MM.1S (cell line): ENCODE data around the gene KCND3.
"Not testable (repeated sequence)": the region's sequence is repeated elsewhere in the genome, so short reads cannot be mapped to it uniquely, and the experiment has no call there.

Experiments
- DNase-seq: peaks from one replicate; pipeline ENCODE4 v3.0.0-alpha.2; 2015
- H2AFZ ChIP-seq: fragments of 300-600 bp; sonication (generic); 2 replicates; pipeline ENCODE4 v1.6.0; 2016; ENCODE audit warnings: antibody characterized with exemption, low read length
- H3F3A ChIP-seq: fragments of 300-600 bp; sonication (generic); 2 replicates; pipeline ENCODE4 v1.6.1; 2016; ENCODE audit warnings: mild to moderate bottlenecking, antibody characterized with exemption, low read length, moderate library complexity, mixed read lengths; ENCODE audit not compliant: insufficient read depth
- H3K27ac ChIP-seq: fragments of 300-600 bp; sonication (generic); 2 replicates; pipeline ENCODE4 v1.5.1; 2016; ENCODE audit warnings: mild to moderate bottlenecking, low read length
- H3K27me3 ChIP-seq: fragments of 300-600 bp; sonication (generic); replicated peaks from 2 replicates; pipeline ENCODE4 v1.6.0; 2016; ENCODE audit warnings: low read length; ENCODE audit not compliant: insufficient read depth
- H3K36me3 ChIP-seq: fragments of 300-600 bp; sonication (generic); replicated peaks from 2 replicates; pipeline ENCODE4 v1.6.1; 2016; ENCODE audit warnings: mild to moderate bottlenecking, low read length, mixed read lengths; ENCODE audit not compliant: insufficient read depth
- H3K4me1 ChIP-seq: fragments of 300-600 bp; sonication (generic); 2 replicates; pipeline ENCODE4 v1.6.1; 2016; ENCODE audit warnings: low read length, mixed read lengths
- H3K4me2 ChIP-seq: fragments of 300-600 bp; sonication (generic); 2 replicates; pipeline ENCODE4 v1.6.0; 2016; ENCODE audit warnings: low read depth, low read length
- H3K4me3 ChIP-seq: fragments of 300-600 bp; sonication (generic); 2 replicates; pipeline ENCODE4 v1.5.1; 2016; ENCODE audit warnings: low read length, mixed read lengths
- H3K79me2 ChIP-seq: fragments of 300-600 bp; sonication (generic); 2 replicates; pipeline ENCODE4 v1.6.1; 2016; ENCODE audit warnings: mixed run types, low read length, mixed read lengths
- H3K9ac ChIP-seq: fragments of 300-600 bp; sonication (generic); 2 replicates; pipeline ENCODE4 v1.6.1; 2016; ENCODE audit warnings: low read length, mixed read lengths
- H3K9me2 ChIP-seq: fragments of 300-600 bp; sonication (generic); replicated peaks from 2 replicates; pipeline ENCODE4 v1.6.1; 2016; ENCODE audit warnings: mild to moderate bottlenecking, low read length, mixed read lengths; ENCODE audit not compliant: insufficient read depth
- H3K9me3 ChIP-seq: fragments of 300-600 bp; sonication (generic); replicated peaks from 2 replicates; pipeline ENCODE4 v1.6.1; 2016; ENCODE audit warnings: mild to moderate bottlenecking, low read length, mixed read lengths; ENCODE audit not compliant: insufficient read depth
- H4K20me1 ChIP-seq: fragments of 300-600 bp; sonication (generic); 2 replicates; pipeline ENCODE4 v1.6.1; 2016; ENCODE audit warnings: mild to moderate bottlenecking, low read length, moderate library complexity, mixed read lengths; ENCODE audit not compliant: insufficient read depth
- EZH2 ChIP-seq: fragments of 300-600 bp; sonication (generic); optimal IDR thresholded peaks from 2 replicates; pipeline ENCODE3; 2017; ENCODE audit warnings: low read depth, mild to moderate bottlenecking, antibody characterized with exemption, low read length, mixed read lengths
- EZH2phosphoT487 ChIP-seq: fragments of 300-600 bp; sonication (generic); IDR thresholded peaks from 2 replicates; pipeline ENCODE4 v1.6.1; 2018; ENCODE audit warnings: antibody characterized with exemption, low read length
- TF ChIP-seq, protein P1 (sequence below): fragments of 300-600 bp; sonication (generic); IDR thresholded peaks from 2 replicates; pipeline ENCODE4 v1.5.1; 2016; ENCODE audit warnings: antibody characterized with exemption, low read length, mixed read lengths

KCND3 gene

DNA sequence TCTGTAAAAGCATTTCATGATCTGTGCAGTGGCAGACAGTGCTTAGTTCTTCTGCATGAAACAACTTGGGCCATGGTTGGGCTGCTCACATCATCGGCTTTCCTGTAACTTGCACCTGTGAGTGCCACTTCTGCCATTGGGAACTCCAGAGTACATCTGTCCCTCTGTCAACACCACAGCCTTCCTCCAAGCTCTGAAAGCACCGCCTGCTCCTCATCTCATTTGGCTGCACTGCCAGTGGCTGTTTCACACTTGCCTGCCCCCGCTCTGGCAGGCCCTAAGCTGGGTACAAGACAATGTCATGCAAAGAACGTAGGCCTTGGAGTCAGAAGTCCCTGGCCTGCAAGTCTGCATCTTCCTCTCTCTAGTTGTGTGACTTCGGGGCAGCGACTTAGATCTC, 187.4 kb downstream of the KCND3 start:
- TF ChIP-seq, protein P1, sequence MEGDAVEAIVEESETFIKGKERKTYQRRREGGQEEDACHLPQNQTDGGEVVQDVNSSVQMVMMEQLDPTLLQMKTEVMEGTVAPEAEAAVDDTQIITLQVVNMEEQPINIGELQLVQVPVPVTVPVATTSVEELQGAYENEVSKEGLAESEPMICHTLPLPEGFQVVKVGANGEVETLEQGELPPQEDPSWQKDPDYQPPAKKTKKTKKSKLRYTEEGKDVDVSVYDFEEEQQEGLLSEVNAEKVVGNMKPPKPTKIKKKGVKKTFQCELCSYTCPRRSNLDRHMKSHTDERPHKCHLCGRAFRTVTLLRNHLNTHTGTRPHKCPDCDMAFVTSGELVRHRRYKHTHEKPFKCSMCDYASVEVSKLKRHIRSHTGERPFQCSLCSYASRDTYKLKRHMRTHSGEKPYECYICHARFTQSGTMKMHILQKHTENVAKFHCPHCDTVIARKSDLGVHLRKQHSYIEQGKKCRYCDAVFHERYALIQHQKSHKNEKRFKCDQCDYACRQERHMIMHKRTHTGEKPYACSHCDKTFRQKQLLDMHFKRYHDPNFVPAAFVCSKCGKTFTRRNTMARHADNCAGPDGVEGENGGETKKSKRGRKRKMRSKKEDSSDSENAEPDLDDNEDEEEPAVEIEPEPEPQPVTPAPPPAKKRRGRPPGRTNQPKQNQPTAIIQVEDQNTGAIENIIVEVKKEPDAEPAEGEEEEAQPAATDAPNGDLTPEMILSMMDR = no peak
- TF ChIP-seq EZH2phosphoT487 = no peak
- no peak for TF ChIP-seq EZH2
- H3K27ac ChIP-seq = no peak overlapping the region

DNA sequence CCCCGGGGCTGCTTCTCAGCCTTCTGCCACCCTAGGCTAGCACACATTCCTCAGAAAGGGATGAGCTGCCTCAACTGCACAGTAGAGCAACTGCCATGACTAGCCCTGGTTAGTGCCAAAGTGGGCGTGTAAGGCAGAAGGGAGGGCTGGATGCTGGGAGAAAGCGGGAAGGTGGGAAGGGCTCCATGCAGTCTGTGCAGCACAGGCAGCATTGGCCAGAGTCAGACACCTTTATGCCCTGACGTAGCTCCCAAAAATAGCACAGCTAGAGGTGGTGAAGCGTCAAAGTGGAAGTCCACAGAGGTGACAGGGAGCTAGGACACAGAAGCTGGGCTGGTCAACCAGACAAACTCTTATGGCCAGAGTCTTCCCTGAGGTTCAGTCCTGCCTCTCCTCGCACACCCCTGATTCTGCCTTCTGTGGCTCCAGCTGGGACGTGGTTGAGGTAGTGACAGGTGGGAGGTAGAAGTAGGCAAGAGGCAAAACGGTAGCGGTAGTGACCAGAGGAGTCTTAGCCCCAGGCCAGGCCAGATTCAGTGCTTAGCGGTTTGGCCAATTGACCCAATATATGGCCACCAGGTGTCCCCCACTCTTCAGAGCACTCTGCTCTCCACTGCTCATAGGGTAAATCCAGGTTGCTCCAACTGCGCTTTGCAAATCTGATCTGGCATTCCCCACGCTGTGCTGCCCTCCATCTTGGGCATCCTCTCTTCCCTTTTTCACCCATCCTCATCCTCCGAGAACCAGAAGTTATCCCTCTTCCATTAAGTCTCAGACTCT, 188.2 kb downstream of the KCND3 start:
- H3K79me2 ChIP-seq = no peaks in the 10 kb centered on the region
- H3K4me1 ChIP-seq = no peaks in the 10 kb centered on the region
- no peak overlapping the region for H3K4me3 ChIP-seq
- TF ChIP-seq EZH2 (no peak), EZH2phosphoT487 (no peak)
- TF ChIP-seq, protein P1 = no peak
- no peaks in the 10 kb centered on the region for H3F3A ChIP-seq
- H3K27ac ChIP-seq = no peak overlapping the region
- no peaks in the 10 kb centered on the region for H4K20me1 ChIP-seq
- DNase-seq = no peak
- H3K9me3 ChIP-seq = no peaks in the 10 kb centered on the region
- no peaks in the 10 kb centered on the region for H3K27me3 ChIP-seq
- H3K4me2 ChIP-seq = no peak overlapping the region
- no peaks in the 10 kb centered on the region for H3K9me2 ChIP-seq
- H3K36me3 ChIP-seq = no peaks in the 10 kb centered on the region
- no peak overlapping the region for H3K9ac ChIP-seq
- no peak overlapping the region for H2AFZ ChIP-seq

More for the DNA sequence above, 187.4 kb downstream of the KCND3 start:
- DNase-seq = no peak
- Histone ChIP-seq H3K4me3 (no peak overlapping the region), H3K79me2 (no peaks in the 10 kb centered on the region), H3K36me3 (no peaks in the 10 kb centered on the region), H3K4me2 (no peak overlapping the region), H4K20me1 (no peaks in the 10 kb centered on the region), H3K27me3 (no peaks in the 10 kb centered on the region), H3K9me2 (no peaks in the 10 kb centered on the region), H3K4me1 (no peaks in the 10 kb centered on the region), H3F3A (no peaks in the 10 kb centered on the region), H2AFZ (no peak overlapping the region), H3K9me3 (no peaks in the 10 kb centered on the region), H3K9ac (no peak overlapping the region)

DNA sequence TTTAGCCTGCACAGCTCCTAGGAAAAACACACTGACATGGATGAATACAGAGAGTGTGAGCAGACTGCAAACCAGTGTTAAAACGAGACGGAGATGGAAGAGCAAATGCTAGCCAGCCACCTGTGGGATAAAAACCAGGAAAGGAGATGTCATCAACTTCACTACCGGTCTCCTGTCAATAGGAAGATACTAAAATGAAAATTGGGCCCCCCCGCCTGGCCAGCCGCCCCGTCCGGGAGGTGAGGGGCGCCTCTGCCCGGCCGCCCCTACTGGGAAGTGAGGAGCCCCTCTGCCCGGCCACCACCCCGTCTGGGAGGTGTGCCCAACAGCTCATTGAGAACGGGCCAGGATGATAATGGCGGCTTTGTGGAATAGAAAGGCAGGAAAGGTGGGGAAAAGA, 189.7 kb downstream of the KCND3 start:
- not testable (repeated sequence) for H3K4me2 ChIP-seq, H3K4me1 ChIP-seq, DNase-seq, H3F3A ChIP-seq, H4K20me1 ChIP-seq, H3K27ac ChIP-seq, H3K9me3 ChIP-seq, H3K9ac ChIP-seq, H3K9me2 ChIP-seq, H3K79me2 ChIP-seq, H3K27me3 ChIP-seq, H3K4me3 ChIP-seq, H2AFZ ChIP-seq, H3K36me3 ChIP-seq

DNA sequence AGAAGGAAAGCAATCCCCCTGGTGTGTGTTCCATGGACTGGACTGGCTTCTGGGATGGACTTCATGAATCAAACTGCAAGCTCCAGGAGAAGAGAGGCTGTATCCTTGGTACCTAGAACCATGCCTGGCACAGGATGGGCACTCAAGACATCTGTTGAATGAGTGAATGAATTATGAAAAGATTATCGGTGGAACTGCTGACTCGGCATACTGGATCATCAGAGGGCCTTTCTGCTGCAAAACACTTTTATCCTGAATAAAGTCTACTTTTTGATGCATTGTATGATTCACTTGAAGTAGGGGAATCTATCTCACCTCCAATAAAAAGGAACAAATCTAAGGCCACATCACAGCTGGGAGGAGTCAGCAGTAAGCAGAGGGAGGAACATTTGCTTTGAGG, 190.9 kb downstream of the KCND3 start:
- H3K4me1 ChIP-seq = no peaks in the 10 kb centered on the region
- TF ChIP-seq EZH2phosphoT487 (no peak), EZH2 (no peak)
- TF ChIP-seq, protein P1 = no peak
- H4K20me1 ChIP-seq = no peaks in the 10 kb centered on the region
- H2AFZ ChIP-seq = no peak overlapping the region
- H3K79me2 ChIP-seq = no peaks in the 10 kb centered on the region
- no peaks in the 10 kb centered on the region for H3K36me3 ChIP-seq
- no peak overlapping the region for H3K4me3 ChIP-seq
- no peaks in the 10 kb centered on the region for H3K27me3 ChIP-seq
- H3K4me2 ChIP-seq = no peak overlapping the region
- H3K9ac ChIP-seq = no peak overlapping the region
- H3F3A ChIP-seq = no peaks in the 10 kb centered on the region
- no peaks in the 10 kb centered on the region for H3K9me2 ChIP-seq
- no peak for DNase-seq
- H3K9me3 ChIP-seq = no peaks in the 10 kb centered on the region
- no peak overlapping the region for H3K27ac ChIP-seq
